ENCODE data around the gene LINGO1. TPM values are rescaled to one million over a fixed set of nuclear protein-coding genes. Genes with fewer than 3 reads are reported as not detected.

LINGO1 gene
- total and polyA plus RNA-seq, 2 donors (not counting 1 experiment from before 2014, with no cell fraction given): 0.05 TPM; not detected in 1

GRCh38 chr15:77580996-77581682, 51.6 kb downstream of the LINGO1 start:
- Histone ChIP-seq H3K4me1 (ENCODE audit: control insufficient read depth, extremely low read depth, insufficient read depth, low read length) (no peaks in the 10 kb centered on the region), H3K9me3 (ENCODE audit: control insufficient read depth, insufficient read depth, low read depth, low read length) (no peaks in the 10 kb centered on the region), H2AFZ (ENCODE audit: low read length) (no peak overlapping the region), H3K27me3 (ENCODE audit: control insufficient read depth, insufficient read depth, low read length) (peaks cover 4% of the 10 kb centered on the region), H3K27ac (ENCODE audit: insufficient read depth, low read length) (no peak overlapping the region), H3K36me3 (ENCODE audit: control insufficient read depth, insufficient read depth, low read length) (no peaks in the 10 kb centered on the region), H4K20me1 (ENCODE audit: control insufficient read depth, extremely low read depth, insufficient read depth, low read length) (no peaks in the 10 kb centered on the region), H3K4me2 (ENCODE audit: extremely low read depth, insufficient read depth, low read length) (no peak overlapping the region), H3K79me2 (ENCODE audit: control insufficient read depth, insufficient read depth, low read length) (no peaks in the 10 kb centered on the region), H3K4me3 (replicated peaks in 1 of 4; ENCODE audit: control extremely low read depth in 1 of 4, insufficient read depth in 1 of 4, low read depth in 3 of 4, low read length in 4 of 4) (no peak overlapping the region), H3K9ac (ENCODE audit: insufficient read depth, low read length) (no peak overlapping the region)
- peak in 1 of 2 donors; percentile 15 for DNase-seq (ENCODE audit: low read depth in 2 of 2)
- TF ChIP-seq EZH2 (IDR thresholded peaks at IDR 0.05; ENCODE audit: low read length, missing control alignments) (no peak), CTCF (conservative IDR thresholded peaks at IDR 0.05 in 1 of 2, IDR thresholded peaks at IDR 0.05 in 1 of 2; ENCODE audit: low read depth in 1 of 2, low read length in 2 of 2) (no peak)

DNA sequence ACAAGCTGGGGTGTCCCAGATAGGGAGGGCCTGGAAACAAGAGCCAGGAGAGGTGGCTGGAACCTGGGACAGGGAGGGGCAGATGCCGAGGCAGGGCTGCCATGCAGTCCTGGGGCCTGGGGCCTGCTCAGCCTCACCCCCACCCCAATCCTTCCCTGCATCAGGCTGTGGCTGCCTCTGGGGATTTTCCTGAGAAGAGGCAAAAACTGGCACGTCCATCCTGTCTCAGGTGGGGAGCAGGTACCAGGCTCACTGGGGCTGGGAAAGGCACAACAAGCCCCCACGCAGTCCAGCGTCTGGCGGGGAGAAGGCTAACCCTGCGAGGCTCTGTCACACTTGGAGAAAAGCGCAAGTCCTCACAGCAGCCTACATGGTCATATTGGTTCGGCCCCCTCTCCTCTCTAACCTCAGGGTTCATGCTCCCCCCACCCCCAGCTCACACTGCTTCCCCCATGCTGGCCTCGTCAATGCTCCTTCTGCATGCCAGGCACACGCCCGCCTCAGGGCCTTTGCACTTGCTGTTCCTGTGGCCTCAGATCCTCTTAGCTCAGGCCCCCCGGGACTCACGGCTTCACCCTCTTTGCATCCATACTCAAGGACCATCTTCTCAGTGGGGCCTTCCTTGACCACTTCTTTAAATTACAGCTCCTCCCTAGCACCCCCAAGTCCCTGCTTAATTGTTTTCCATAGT, 53.1 kb downstream of the LINGO1 start:
- H3K9ac ChIP-seq (ENCODE audit: insufficient read depth, low read length): no peak overlapping the region
- peaks cover 2% of the 10 kb centered on the region for H3K27me3 ChIP-seq (ENCODE audit: control insufficient read depth, insufficient read depth, low read length)
- H3K79me2 ChIP-seq (ENCODE audit: control insufficient read depth, insufficient read depth, low read length): no peaks in the 10 kb centered on the region
- no peak for TF ChIP-seq CTCF (conservative IDR thresholded peaks at IDR 0.05 in 1 of 2, IDR thresholded peaks at IDR 0.05 in 1 of 2; ENCODE audit: low read depth in 1 of 2, low read length in 2 of 2)
- TF ChIP-seq EZH2 (IDR thresholded peaks at IDR 0.05; ENCODE audit: low read length, missing control alignments): no peak
- no peaks in the 10 kb centered on the region for H3K4me1 ChIP-seq (ENCODE audit: control insufficient read depth, extremely low read depth, insufficient read depth, low read length)
- H3K4me2 ChIP-seq (ENCODE audit: extremely low read depth, insufficient read depth, low read length): no peak overlapping the region
- no peaks in the 10 kb centered on the region for H4K20me1 ChIP-seq (ENCODE audit: control insufficient read depth, extremely low read depth, insufficient read depth, low read length)
- H3K4me3 ChIP-seq (replicated peaks in 1 of 4; ENCODE audit: control extremely low read depth in 1 of 4, insufficient read depth in 1 of 4, low read depth in 3 of 4, low read length in 4 of 4): no peak overlapping the region
- no peaks in the 10 kb centered on the region for H3K36me3 ChIP-seq (ENCODE audit: control insufficient read depth, insufficient read depth, low read length)
- no peaks in the 10 kb centered on the region for H3K9me3 ChIP-seq (ENCODE audit: control insufficient read depth, insufficient read depth, low read depth, low read length)
- DNase-seq (ENCODE audit: low read depth in 2 of 2): no peak
- no peak overlapping the region for H2AFZ ChIP-seq (ENCODE audit: low read length)
- no peak overlapping the region for H3K27ac ChIP-seq (ENCODE audit: insufficient read depth, low read length)

DNA sequence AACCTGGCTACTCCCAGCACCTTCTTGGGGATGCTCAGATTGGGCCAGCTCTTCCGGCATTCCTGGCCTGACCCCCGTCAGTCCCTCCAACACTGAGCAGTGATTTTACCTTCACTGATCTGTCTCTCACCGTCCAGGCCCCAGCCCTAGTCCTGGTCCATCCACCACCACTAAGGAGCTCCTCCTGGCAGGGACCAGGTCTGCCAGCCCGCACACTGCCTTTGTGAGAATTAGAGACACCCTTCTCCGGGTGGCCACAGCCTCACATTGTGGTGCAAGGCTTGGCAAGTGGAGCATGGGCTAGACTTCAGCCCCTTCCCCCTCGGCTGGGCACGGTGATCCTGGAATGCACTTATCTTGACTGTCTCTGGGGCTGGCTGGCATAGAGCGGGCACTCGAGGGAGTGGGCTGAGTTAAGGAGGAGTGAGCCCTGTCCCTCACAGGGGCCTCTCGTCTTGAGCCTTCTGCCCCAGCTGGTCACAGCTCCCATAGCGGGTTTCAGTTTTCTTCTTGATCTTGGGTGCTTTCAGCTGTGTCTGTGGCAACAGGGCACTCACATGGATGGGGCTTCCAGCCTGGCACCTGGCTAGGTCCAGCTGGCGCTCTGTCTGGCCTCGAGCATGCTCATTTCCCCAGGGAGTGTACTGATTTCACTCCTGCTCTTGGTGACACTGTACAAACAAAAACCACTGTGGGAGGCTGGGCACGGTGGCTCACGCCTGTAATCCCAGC, 53.9 kb downstream of the LINGO1 start:
- Histone ChIP-seq H3K27ac (ENCODE audit: insufficient read depth, low read length) (no peak overlapping the region), H3K4me2 (ENCODE audit: extremely low read depth, insufficient read depth, low read length) (no peak overlapping the region), H3K9me3 (ENCODE audit: control insufficient read depth, insufficient read depth, low read depth, low read length) (no peaks in the 10 kb centered on the region), H3K36me3 (ENCODE audit: control insufficient read depth, insufficient read depth, low read length) (no peaks in the 10 kb centered on the region), H3K27me3 (ENCODE audit: control insufficient read depth, insufficient read depth, low read length) (peaks cover 7% of the 10 kb centered on the region), H3K79me2 (ENCODE audit: control insufficient read depth, insufficient read depth, low read length) (no peaks in the 10 kb centered on the region), H2AFZ (ENCODE audit: low read length) (no peak overlapping the region), H3K9ac (ENCODE audit: insufficient read depth, low read length) (no peak overlapping the region), H4K20me1 (ENCODE audit: control insufficient read depth, extremely low read depth, insufficient read depth, low read length) (no peaks in the 10 kb centered on the region), H3K4me1 (ENCODE audit: control insufficient read depth, extremely low read depth, insufficient read depth, low read length) (no peaks in the 10 kb centered on the region), H3K4me3 (replicated peaks in 1 of 4; ENCODE audit: control extremely low read depth in 1 of 4, insufficient read depth in 1 of 4, low read depth in 3 of 4, low read length in 4 of 4) (no peak overlapping the region)
- no peak for DNase-seq (ENCODE audit: low read depth in 2 of 2)
- TF ChIP-seq CTCF (conservative IDR thresholded peaks at IDR 0.05 in 1 of 2, IDR thresholded peaks at IDR 0.05 in 1 of 2; ENCODE audit: low read depth in 1 of 2, low read length in 2 of 2) (no peak), EZH2 (IDR thresholded peaks at IDR 0.05; ENCODE audit: low read length, missing control alignments) (no peak)

Measured in fibroblast of lung (primary cell).